Left lobe of liver (tissue), 2 donors: ENCODE measurements around the gene PAPPA2. TPM values are rescaled to one million over a fixed set of nuclear protein-coding genes. Genes with fewer than 3 reads are reported as not detected.

Source experiments
- ATAC-seq: fragments of 200-7000 bp; cut with Tn5 transposase; one replicate; pipeline ENCODE4 v1.9.1; 2020; ENCODE audit warnings: mild to moderate bottlenecking, moderate library complexity
- DNase-seq: peaks from one replicate; pipeline ENCODE4 v3.0.0-alpha.2; 2020; ENCODE audit warnings: low spot score
- total RNA-seq: library from RNA; stranded (reverse); gene quantifications from one replicate; pipeline ENCODE4 v1.2.1, GENCODE V29; 2021
- donor health status: DM: no; HTN: no; CAD: no; lungs with moderate emphysema.
- donor health status: DM: no; HTN: yes; CAD: no.

PAPPA2 gene
- total RNA-seq, 1 donor from 2014 or later, result 0.45 TPM

GRCh38 chr1:176880955-176881595 is 418.1 kb downstream of the PAPPA2 start:
- DNase-seq, result peak; percentile 59

GRCh38 chr1:176884286-176884685 is 421.3 kb downstream of the PAPPA2 start:
- ATAC-seq (no peak), DNase-seq (no peak)

More at GRCh38 chr1:176880955-176881595, 418.1 kb downstream of the PAPPA2 start:
- ATAC-seq, result peak; percentile 93

GRCh38 chr1:176884911-176885310 is 421.9 kb downstream of the PAPPA2 start:
- no peak for ATAC-seq
- no peak for DNase-seq

DNA sequence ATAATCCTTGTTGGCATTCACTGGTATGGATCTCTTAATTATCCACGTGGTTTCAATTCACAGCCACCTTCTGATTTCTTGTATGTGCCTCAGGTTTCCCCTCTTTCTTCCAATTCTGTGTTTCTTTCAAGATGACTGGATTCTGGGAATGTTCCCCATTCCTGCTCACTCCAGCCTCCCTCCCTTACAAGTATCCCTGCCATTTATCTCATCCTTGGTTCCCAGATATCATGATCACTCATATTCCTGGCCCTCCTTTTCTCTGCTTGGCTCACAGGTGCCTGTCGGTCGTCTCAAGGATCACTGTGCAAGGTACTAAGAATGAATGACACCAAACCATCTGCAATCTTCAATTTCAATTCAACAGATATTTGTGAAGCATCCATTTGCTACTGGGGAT is 422.4 kb downstream of the PAPPA2 start:
- DNase-seq, result no peak
- ATAC-seq, result no peak

DNA sequence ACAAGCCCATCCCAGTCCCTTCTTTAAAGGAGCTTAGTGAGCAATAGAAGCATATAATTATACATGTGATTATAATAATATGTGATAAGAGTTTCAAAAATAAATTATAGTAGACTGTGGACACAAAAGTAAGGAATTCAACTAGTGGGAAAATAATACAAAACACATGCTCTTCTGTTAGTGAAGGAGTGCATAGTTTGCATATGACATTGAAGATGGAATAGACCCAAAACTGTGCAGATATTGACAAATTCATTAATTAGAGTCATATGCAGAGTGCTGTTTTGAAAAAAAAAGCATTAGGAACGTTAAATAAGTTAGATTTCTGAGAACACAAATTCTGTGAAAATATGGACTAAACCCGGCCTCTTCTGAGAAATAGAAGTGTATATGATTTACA is 422.8 kb downstream of the PAPPA2 start:
- DNase-seq (no peak), ATAC-seq (no peak)

DNA sequence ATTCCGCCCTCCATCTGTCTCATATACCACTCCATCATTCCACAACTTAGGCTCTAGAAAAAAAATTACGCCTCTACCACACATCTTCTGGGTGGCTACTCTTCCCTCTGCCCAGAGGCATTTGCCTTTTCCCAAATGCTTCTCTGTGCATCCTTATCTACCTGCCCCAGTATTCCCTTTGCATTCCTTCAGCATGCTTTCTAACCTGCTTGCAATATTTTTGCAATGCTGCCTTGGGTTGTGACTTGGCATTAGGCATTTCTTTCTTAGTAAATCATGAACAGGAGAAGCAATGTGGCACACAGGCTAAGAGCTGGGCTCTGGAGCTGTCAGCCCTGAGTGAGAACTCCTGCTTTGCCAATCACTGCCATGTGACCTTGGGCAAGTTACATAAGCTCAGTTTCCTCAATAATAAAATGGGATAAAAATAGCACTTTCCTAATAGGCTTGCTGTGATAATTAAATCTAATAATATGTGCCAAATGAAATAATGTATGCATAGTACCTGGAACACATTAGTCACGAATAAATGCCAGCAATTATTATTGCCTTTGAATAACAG is 425.6 kb downstream of the PAPPA2 start:
- DNase-seq, result no peak
- ATAC-seq, result no peak

GRCh38 chr1:176893625-176894352 is 430.8 kb downstream of the PAPPA2 start:
- DNase-seq, result no peak
- ATAC-seq, result no peak

GRCh38 chr1:176894450-176894849 is 431.5 kb downstream of the PAPPA2 start:
- no peak for ATAC-seq
- no peak for DNase-seq
